GM19372 (cell line): ENCODE data around the gene DTYMK.
A peak's percentile ranks its signal among the peaks of the same experiment; 100 is the strongest.

ENCODE experiments used
- ATAC-seq: cut with Tn5 transposase; IDR thresholded peaks from one replicate; pipeline ENCODE4 v1.9.1; 2021; ENCODE audit warnings: mild to moderate bottlenecking, low read depth, moderate library complexity; ENCODE audit not compliant: unreplicated experiment

The DTYMK gene

GRCh38 chr2:241652722-241653121 is 33.9 kb downstream of the DTYMK start:
- ATAC-seq, result no peak

- ATAC-seq, result no peak
Observed at GRCh38 chr2:241652142-241652541, 34.5 kb downstream of the DTYMK start.

- ATAC-seq, result no peak
Observed at GRCh38 chr2:241649927-241650326, 36.7 kb downstream of the DTYMK start.

GRCh38 chr2:241649404-241649803 is 37.2 kb downstream of the DTYMK start:
- ATAC-seq, result no peak

- no peak for ATAC-seq
Observed at GRCh38 chr2:241648453-241648852, 38.2 kb downstream of the DTYMK start.

GRCh38 chr2:241645915-241646645 is 40.5 kb downstream of the DTYMK start:
- ATAC-seq, result no peak

- ATAC-seq, result no peak
Observed at GRCh38 chr2:241645056-241645914, 41.3 kb downstream of the DTYMK start.

- ATAC-seq, result no peak
Observed at GRCh38 chr2:241641631-241642030, 45.0 kb downstream of the DTYMK start.

- ATAC-seq, result no peak
Observed at GRCh38 chr2:241640165-241640795, 46.3 kb downstream of the DTYMK start.

GRCh38 chr2:241639385-241639784 is 47.2 kb downstream of the DTYMK start:
- no peak for ATAC-seq

- no peak for ATAC-seq
Observed at GRCh38 chr2:241638940-241639339, 47.7 kb downstream of the DTYMK start.

- peak; percentile 7 for ATAC-seq
Observed at GRCh38 chr2:241637795-241638660, 48.6 kb downstream of the DTYMK start.

- ATAC-seq, result peak; percentile 61
Observed at GRCh38 chr2:241637018-241637794, 49.4 kb downstream of the DTYMK start, which contains the start of the genes ATG4B and THAP4. ATG4B (plus strand) TSS chr2:241637693; CDS start chr2:241637715, 22 bp downstream. THAP4 (minus strand) TSS chr2:241637158; CDS start chr2:241637017, 141 bp downstream.

GRCh38 chr2:241636182-241637017 is 50.2 kb downstream of the DTYMK start:
- peak; percentile 26 for ATAC-seq

GRCh38 chr2:241635756-241636155 is 50.9 kb downstream of the DTYMK start:
- ATAC-seq, result no peak

GRCh38 chr2:241633561-241633960 is 53.1 kb downstream of the DTYMK start:
- no peak for ATAC-seq

- no peak for ATAC-seq
Observed at GRCh38 chr2:241632478-241633325, 53.9 kb downstream of the DTYMK start.
